C4-2B (cell line): ENCODE measurements around the gene WNK3.

ENCODE experiments used
- CTCF ChIP-seq: fragments of 450-650 bp; conservative IDR thresholded peaks from 2 replicates; pipeline ENCODE4 v1.5.1; 2017; ENCODE audit warnings: mild to moderate bottlenecking
- ZFX ChIP-seq: fragments of 450-650 bp; IDR thresholded peaks from 2 replicates; pipeline ENCODE4 v1.6.1; 2017

GRCh38 chrX:54352677-54353076 is 5.2 kb downstream of the WNK3 start:
- TF ChIP-seq CTCF (no peak), ZFX (no peak)
